Activated CD4-positive, CD25-positive, alpha-beta regulatory T cell (primary cell): Measurements from ENCODE around the gene ADAMTSL3.
"Not testable (repeated sequence)": the region's sequence is repeated elsewhere in the genome, so short reads cannot be mapped to it uniquely, and the experiment has no call there.

Experiments used
- DNase-seq, 4 experiments: peaks; one replicate each; lab custom pipeline; 2025; lab: John Stamatoyannopoulos, UW

ADAMTSL3 gene

DNA sequence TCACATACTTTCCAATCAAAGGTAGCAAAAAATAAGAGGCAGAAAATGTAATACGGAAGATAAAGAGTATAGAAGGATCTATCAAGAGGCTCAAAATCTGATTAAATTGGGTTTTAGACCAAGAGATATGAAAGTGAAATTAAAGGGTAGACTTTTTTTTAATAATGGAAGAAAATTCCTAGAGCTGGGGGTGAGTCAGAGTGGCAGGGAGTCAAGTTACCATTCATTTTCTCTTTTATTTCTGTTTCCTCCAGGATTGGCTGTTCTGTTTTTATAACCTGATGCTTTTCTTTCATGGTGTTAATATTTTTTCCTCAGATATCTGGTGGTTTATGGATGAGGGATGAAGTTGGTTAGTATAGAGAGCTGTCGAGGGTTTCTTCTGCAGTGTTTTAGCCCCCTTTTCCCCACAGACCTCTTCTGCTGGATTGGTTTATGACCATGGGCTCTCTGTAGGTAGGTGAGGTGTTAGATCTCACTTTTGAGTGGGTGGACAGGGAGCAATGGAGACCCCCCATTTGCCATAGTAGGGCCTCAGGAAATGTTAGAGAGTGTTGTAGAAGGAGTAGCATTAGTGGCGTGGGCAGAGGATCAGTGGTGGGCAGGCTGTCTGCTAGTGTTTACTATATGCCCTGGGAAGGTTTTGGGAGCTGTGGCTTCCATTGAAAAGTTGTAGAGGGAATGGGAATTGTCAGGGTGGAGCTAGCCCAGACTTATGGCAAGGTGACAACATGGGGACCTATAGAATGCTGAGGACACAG is 380.1 kb downstream of the ADAMTSL3 start:
- DNase-seq = no peak

DNA sequence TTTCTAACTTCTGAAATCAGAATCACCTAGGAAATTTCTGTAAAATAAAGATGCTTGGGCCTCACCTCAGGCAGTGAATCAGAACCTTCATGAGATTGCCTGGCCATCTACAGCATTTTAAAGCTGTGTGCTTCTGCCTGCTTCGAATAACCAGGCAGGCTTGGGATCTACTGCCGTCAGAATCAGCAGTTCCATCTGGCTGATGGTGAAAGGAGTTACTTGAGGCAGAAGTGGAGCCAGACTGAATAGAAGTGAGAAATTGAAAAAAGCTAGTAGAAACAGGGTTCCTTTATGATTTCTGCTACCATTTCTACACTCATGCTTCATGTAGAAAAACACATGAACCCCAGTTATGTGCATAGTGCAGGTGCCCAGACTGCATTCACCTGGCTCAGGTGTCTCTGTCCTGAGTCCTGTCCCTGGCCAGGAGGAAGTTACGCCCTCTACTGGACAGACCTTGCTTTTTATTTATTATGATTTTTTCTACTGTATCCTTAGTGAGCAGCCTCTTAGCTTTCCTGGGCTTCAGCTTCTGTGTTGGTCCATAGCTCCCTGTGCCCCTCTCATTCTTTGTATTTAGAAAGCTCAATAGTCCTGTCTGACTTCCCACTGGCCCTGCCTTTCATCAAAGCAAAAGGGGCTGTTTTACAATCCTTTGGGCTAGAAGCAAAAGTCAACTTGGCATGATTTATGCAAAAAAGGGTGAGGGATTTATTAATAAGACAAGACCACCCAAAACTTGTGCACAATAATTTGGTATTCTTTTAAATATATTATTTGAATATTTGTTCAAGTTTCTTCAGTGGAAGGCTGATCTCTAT is 380.9 kb downstream of the ADAMTSL3 start:
- no peak for DNase-seq

DNA sequence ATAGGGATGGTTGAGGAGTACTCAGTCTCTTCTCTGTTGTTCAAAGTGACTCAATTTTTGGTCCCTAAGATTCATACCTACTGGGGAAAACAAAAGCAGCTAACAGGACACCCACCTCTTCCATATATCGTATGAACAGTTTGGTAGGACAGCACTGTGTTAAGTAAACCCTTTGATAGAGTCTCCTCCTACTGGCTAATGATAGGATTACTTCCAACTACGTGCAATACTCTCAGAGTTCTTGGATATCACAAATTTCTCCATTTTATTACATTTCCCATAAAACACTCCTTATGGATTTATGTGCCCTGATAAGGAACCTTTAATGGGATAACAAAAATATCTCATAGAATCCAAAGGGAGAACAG is 381.5 kb downstream of the ADAMTSL3 start:
- no peak for DNase-seq

- no peak for DNase-seq
These were observed 383.4 kb downstream of the ADAMTSL3 start for GRCh38 chr15:84037301-84037700.

DNA sequence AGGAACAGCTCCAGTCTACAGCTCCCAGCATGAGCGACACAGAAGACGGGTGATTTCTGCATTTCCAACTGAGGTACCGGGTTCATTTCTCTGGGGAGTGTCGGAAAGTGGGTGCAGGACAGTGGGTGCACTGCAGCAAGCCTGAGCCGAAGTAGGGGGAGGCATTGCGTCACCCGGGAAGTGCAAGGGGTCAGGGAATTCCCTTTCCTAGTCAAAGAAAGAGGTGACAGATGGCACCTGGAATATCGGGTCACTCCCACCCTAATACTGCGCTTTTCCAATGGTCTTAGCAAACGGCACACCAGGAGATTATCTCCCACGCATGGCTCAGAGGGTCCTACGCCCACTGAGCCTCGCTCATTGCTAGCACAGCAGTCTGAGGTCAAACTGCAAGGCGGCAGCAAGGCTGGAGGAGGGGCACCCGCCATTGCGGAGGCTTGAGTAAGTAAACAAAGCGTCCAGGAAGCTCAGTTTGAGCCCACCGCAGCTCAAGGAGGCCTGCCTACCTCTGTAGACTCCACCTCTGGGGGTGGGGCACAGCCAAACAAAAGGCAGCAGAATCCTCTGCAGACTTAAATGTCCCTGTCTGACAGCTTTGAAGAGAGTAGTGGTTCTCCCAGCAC is 388.6 kb downstream of the ADAMTSL3 start:
- not testable (repeated sequence) for DNase-seq

GRCh38 chr15:84046064-84046637 is 392.2 kb downstream of the ADAMTSL3 start:
- DNase-seq = no peak

DNA sequence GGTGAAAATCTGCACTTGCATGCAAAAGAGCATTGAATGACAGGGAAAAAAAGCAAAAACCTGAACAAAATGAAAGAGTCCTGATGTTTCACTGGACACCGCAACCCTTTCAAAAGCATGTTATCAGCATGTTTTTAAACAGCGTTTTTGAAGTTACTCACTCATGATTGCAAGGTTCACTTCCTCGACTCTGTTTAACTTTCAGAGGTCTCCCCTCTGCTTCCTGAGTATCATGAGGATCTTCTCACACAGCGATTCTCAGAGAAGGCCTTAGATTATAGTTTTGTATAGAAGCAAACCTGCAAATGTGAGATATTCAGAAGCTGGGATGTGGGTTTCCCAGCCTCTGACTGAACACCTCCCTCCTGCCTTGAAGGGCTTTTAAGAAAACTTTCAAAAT is 395.6 kb downstream of the ADAMTSL3 start:
- DNase-seq = not testable (repeated sequence)

DNA sequence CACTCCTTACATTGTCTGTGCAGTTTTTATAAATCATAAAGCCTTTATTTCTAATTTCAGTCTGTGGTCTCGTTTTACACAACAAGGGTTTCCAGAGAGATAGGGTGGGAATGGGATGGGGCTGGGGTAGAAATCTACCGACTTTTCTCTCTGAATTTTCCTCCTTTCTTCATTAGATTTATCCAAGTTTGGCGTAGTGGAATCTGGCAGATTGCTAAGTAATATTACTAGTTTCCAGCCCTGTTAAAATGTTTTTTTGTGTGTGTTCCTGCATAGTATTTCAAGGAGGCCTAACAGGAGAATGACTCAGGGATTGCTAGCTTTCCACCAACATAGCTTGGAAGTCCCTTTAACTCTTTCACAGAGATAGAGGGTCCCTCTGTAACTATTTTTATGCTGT is 396.2 kb downstream of the ADAMTSL3 start:
- DNase-seq = no peak

DNA sequence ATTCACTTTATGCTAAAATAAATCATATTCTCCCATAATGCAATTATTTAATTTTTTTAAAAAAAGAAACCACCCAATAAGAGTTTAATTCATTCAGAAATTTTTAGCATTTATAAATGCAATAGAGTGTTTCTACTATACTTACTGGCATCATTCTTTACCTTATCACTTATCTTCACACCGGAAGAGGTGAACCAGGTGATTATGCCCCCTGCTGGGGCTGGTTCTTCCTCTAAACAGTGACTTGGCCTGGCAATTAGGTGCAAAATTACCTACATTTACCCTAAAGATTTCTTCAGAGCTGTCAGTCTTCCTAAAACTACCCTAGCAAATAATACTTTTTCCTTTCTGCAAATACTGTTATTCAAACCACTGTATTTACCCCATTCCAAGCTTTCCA is 397.2 kb downstream of the ADAMTSL3 start:
- DNase-seq = not testable (repeated sequence)

GRCh38 chr15:84054544-84054943 is 400.6 kb downstream of the ADAMTSL3 start:
- not testable (repeated sequence) for DNase-seq

DNA sequence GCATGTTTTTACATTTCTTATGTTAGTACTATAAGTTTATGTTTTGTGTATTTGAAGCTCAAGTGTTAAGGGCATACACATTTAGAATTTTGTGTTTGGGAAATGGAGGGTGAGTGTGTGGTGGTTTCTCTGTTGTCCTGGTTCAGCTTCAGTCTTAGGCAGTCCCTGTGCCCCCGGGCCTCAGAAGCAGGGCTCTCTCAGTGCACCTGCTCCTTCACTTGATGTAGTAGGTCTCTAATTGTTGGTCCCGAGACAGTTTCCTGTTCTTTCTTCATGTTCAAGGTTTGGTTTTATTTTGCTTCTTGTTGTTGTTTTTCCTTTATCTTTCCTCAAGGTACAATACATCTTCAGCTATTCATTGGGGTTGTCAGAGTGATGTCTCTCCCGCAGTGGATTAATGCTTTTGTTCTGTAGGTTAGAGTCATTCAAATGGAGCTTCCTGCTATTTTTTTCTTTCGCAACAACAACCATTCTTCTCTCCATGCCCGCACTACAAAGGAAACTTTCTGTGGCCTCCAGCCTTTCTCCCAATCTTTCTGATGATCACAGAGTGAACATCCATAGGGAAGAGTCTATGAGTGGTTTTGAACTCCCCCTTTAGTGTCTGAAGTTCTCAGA is 403.9 kb downstream of the ADAMTSL3 start:
- no peak for DNase-seq

DNA sequence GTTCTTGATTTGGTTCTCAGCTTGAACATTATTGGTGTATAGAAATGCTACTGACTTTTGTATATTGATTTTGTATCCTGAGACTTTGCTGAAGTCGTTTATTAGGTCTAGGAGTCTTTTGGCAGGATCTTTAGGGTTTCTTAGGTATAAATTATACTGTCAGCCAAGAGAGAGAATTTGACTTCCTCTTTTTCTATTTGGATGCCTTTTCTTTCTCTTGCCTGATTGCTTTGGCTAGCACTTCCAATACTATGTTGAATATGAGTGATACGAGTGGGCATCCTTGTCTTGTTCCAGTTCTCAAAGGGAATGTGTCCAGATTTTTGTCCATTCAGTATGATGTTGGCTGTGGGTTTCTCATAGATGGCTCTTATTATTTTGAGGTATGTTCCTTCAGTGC is 409.8 kb downstream of the ADAMTSL3 start:
- not testable (repeated sequence) for DNase-seq

- not testable (repeated sequence) for DNase-seq
These were observed 414.8 kb downstream of the ADAMTSL3 start for GRCh38 chr15:84068674-84069073.

- not testable (repeated sequence) for DNase-seq
These were observed 424.1 kb downstream of the ADAMTSL3 start for GRCh38 chr15:84078038-84078437.

- DNase-seq = not testable (repeated sequence)
These were observed 425.5 kb downstream of the ADAMTSL3 start for GRCh38 chr15:84079325-84079884.

DNA sequence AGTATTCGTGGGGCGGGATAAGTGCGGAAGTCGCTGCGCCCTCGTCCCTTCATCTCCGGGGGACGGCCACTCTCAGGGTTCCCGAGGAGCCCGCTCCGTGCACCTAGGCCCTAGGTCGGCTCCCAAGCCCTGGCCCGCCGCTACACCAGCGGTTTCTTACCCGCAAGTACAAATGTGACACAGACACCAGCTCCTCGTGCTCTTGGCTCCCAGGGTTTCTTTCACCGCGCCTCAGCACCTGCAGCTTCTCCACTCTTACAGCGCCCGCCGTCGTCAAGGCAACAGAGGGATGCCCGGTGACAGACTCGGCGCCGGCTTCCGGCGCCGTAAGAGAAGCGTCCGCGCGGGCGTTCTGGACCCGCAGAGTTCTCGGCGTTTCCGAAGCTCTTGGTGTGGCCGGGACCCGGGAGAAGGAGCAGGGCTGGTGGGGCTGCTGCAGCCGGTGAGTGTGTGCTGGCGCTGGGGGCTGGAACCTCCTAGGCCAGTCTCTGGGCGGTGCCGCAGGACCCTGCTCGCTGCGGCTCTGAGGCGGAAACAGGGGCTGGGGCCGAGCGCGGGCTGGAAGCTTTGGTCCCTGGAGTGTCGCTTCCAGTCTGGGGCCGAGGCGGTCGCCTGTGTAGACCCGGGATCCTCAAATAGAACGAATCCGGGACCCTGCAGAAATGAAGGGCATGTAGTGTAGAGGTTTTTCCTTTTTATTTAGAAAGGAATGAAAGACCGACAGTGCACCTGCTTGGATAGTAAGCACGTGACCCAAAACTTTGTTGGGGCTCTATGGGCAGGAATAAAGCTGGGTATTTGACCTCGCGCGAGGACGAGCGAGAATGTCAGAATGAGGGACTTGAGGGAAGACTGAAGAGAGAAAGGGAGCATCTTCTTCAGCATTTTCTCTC is 426.2 kb downstream of the ADAMTSL3 start:
- peak in 3 of 4 experiments; percentile 6 to 7 (median 6) for DNase-seq

DNA sequence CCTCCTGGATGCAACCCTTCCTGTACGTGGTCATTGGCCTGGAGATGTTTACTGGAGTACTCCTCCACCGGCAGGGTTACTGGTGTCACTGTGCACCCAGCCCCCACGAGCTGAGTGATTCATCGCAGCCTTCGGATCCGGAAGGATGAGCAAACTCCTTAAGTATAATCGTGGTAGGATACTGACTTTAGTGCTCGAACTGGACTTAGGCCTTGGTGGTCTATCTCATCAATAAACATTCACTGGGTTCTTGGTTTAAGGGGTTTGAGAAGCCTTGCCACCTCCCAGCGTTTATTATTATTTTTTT is 426.8 kb downstream of the ADAMTSL3 start:
- not testable (repeated sequence) for DNase-seq

GRCh38 chr15:84081391-84082168 is 427.7 kb downstream of the ADAMTSL3 start:
- no peak for DNase-seq

- no peak for DNase-seq
These were observed 428.8 kb downstream of the ADAMTSL3 start for GRCh38 chr15:84082739-84083138.

DNA sequence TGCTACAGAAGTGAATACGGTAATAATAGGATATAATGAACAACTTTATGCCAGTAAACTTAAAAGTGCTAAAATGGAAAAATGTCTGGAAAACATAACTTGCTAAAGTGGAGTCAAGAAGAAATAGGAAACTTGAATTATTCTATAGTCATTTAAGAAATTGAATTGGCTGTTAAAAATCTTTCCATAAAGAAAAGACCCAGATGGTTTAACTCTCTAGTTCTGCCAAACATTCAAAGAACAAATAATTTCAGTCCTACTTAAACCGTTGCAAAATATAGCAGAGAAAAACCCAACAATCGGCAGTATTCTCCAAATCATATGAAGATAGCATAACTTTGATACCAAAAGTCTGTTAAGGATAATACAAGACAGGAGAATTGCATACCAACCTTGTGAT is 432.1 kb downstream of the ADAMTSL3 start:
- not testable (repeated sequence) for DNase-seq
